ENCODE measurements around the gene GLCE. TPM values are rescaled to one million over a fixed set of nuclear protein-coding genes. Genes with fewer than 3 reads are reported as not detected.
"Not testable (repeated sequence)": the region's sequence is repeated elsewhere in the genome, so short reads cannot be mapped to it uniquely, and the experiment has no call there.

GLCE gene
- total RNA-seq, 1 experiment from 2014 or later: 16.7 TPM

DNA sequence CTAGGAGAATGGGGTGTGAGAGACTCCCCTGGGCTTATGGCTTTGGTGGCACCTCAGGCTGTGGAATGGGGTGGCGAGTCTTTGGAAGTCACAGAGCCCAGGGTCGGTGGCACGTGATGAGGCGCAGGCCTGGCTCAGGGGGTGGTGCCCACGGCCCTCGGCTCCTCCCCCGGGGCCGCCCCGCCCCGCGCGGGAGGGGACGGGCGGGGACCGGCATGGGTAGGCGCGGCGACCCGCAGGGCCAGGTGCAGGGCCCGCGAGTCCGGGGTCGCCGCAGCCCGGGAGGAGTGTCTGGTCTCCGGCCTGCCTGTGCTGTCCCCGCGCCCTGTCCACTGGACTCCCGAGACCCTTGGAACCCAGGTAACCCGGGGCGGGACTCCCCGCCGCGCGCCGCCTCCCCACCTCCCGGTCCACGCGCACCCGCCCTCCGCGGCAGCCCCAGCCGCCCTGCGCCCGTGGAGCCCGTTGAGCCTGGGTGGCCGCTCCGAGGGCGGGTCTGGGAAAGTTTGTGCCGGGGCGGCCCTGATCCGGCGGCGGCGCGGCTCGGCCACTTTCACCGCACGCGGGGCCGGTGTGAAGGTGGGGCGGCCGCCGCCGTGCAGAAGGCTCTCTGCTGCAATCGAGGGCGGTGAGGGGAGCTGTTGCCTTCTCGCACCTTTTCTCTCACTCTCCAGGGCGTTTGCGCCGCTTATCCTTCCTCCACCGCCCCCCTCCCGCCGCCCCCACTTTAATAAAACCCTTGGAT lies 138.4 kb downstream of the GLCE start, which contains the start of gene PAQR5:
PAQR5 (plus strand) TSS at position 216 of the 745 bp plus-strand sequence. CDS start 61,169 bp downstream, outside the sequence.
- peak; percentile 29 for DNase-seq (ENCODE audit: low read depth)

DNA sequence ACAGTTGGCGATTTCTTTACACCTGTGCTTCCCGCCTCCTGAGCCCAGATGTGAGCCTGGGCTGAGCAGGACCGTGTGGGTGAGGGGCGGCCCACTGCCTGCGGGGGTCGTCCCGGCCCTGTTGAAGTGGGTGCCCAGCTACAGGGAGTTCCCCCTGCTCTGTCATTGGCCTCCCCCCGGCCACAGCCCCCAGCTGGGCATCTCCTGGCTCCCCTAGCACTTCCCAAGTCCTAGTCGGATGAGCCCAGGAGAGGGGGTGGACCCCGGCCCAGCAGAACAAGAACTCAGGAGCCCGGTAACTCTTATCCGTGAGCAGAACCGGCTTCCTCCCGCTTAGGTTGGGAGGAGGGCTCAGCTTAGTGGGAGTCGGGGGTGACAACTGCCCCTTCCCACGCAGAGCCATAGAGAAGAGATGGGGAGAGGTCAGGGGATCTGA lies 139.0 kb downstream of the GLCE start:
- no peak for DNase-seq (ENCODE audit: low read depth)

DNA sequence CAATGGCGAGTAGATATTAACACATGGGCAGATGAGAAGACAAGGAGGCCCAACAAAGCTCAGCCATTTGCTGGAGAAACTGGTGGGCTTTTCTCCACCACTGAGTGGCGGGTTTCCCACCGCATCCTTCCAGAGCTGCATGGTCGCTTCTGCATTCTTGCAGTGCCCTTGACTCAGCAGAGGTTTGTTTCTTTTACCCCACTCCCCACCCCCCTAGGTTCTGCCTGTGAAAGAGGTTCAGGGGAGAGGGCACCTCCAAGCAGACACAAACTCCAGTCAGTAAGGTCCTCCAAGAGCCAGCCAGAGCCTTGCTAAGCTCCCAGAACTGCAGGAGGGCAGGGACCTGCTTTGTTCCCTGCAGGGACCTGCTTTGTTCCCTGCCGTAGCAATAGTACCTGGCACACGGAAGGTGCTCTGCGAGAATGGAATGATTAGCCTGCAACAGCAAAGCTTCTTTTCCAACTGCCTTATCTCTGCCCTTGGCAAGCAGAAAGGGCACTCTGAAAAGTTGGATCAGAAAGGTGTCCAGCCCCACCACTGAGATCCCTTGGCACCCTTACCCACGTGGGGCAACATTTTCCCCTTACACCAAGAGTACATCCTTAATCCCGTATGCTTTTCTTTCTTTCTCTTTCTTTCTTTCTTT lies 139.6 kb downstream of the GLCE start:
- DNase-seq (ENCODE audit: low read depth): no peak

DNA sequence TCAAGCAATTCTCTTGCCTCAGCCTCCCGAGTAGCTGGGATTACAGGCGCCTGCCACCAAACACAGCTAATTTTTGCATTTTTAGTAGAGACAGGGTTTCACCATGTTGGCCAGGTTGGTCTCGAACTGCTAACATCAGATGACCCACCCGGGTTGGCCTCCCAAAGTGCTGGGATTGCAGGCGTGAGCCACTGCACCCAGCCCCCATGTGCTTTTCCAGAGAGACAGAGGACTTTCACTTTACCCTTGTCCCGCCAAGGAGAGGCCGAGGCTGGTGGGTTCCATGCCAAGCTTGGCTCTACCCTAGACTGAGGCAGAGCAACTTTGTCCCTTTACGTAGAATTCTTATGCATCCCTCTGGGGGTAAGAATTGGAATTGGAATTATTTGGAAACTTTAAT lies 140.7 kb downstream of the GLCE start:
- DNase-seq (ENCODE audit: low read depth): not testable (repeated sequence)

DNA sequence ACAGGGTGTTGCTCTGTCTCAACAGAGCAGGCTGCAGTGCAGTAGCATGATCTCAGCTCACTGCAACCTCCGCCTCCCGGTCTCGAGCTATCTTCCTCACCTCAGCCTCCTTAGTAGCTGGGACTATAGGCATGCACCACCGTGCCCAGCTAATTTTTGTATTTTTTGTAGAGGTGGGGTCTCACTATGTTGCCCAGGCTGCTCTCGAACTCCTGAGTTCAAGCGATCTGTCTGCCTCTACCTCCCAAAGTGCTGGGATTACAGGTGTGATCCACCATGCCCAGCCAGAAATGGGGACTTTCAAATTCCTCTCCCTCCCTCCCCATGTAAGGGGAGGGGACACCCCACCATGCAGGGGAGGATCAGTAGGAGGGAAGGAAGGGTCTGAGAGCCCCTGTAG lies 141.7 kb downstream of the GLCE start:
- DNase-seq (ENCODE audit: low read depth): not testable (repeated sequence)

DNA sequence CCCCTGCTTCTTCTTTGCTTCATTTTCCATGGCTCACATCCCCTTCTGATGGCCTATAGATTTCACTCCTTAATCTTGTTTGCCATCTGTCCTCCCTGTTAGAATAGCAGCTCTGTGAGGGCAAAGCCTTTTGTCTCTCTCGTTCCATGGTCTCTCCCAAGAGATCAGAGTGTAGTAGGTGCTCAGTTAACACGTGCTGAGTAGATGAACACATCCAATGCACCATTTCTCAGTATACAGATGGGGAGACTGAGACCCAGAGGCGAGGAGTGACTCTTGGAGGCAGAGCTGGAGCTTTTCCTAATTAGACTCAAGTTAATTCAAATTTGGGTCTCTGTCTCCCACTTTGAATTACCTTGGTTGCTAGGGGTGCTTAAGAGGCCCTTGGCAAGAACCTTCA lies 142.5 kb downstream of the GLCE start:
- no peak for DNase-seq (ENCODE audit: low read depth)

DNA sequence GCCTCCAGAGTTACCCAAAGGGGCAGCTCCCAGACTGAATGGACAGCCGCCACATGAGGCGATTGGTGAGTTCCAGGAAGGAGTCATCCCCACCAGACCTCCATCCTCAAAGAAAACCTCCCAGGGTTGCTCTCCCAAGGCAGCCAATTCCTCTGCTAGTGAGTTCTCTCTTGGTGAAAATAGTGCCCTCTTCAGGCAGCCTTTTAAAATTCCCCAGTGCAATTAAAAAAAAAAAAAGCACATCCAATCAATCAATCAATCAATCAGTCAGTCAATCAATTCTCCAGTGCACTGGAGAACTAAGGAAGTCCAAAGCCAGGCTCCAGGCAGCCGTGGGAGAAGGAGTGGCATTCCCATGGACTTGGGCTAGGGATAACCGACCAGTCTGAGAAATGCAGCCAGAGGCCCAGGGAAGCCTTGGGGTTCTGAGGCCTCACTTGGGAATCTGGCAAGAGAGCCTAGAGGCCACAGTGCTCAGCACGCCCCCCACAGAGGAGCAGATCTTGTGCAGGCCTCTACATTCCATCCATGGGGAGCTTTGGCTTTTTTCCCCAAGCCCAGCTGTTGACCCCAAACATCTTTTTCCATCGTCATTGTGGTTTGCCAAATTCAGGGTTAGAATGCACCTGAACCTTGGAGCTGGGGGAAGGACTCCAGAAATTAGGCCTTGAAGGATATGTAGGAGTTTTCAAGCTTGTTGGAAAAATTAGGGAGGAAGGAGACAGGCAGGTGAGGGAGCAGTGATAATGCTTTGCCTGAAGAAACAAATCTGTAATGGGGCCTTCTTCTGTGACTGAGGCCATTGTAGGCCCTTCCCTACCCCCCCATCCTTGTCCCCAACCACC lies 143.1 kb downstream of the GLCE start:
- no peak for DNase-seq (ENCODE audit: low read depth)

DNA sequence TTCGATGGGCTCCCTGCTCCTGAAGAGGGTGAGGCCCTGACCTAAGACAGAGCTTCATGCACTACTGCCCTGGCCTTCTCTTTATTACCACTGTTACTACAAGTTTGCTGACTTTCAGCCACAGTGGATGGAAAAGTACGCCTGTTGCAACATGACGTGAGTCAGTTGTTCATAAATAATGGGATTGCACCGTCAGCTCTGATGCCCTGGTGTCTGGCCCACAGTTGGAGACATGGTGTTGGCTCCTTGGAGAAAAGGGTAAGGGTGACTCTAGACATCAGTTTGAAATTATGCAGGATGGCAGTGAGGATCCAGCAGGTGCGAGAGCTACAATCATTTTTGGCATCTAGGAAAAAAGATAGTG lies 143.7 kb downstream of the GLCE start:
- peak; percentile 54 for DNase-seq (ENCODE audit: low read depth)

DNA sequence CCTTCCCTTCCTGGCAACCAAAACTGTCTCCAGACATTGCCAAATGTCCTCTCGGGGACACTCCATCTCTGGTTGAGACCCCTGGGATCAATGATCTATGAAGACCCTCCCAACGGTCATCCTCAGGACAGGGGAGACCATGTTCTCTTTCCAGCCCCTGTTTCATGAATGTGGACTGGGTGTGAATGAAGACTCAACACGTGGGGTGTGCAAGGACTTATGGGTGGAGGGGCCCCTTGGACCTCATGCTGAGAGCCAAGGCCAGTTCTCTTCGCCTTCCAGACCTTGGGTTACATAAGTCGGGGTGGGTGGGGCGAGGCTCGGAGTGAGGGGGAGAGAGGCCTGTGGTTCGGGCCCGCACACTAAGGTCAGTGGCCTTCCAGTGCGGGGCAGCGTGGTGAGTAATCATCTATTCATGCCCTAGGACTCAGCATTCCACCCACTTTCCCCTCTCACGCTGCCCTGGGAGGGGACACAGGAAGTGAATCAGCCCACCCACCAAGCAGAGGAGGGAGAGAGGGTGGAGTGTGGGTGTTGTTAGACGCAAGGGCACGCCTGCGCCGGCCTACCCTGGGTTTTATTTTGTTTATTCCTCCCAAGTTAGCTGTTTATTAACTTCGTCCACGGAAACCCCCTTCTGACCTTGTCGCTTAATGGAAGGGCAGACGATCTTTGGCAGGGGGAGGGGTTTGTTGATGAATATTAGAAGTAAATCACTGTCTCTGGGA lies 144.9 kb downstream of the GLCE start:
- peak; percentile 87 for DNase-seq (ENCODE audit: low read depth)

DNA sequence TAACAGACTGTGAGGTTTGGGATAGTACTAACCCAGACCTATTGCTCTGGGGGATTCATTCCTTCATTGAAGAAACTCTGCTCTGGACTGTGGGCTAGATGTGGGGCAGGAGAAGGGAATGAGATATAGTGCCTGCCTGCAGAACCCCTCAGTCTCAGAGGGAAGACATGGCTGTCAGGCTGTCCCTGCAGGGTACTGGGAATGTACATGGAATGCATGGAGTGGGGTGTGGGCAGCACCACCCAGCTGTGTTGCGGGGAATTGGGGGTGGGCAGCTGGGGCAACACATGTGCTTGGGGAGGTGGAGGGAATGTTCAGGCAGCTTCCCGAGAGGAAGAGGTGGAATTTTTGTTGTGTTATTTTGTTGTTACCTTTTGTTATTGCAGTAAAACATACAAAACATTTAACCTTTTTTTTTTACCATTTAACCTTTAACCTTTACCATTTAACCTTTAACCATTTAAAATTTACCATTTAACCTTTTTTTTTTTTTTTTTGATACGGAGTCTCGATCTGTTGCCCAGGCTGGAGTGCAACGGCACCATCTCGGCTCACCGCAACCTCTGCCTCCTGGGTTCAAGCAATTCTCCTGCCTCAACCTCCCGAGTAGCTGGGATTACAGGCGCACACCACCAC lies 145.6 kb downstream of the GLCE start:
- DNase-seq (ENCODE audit: low read depth): no peak

DNA sequence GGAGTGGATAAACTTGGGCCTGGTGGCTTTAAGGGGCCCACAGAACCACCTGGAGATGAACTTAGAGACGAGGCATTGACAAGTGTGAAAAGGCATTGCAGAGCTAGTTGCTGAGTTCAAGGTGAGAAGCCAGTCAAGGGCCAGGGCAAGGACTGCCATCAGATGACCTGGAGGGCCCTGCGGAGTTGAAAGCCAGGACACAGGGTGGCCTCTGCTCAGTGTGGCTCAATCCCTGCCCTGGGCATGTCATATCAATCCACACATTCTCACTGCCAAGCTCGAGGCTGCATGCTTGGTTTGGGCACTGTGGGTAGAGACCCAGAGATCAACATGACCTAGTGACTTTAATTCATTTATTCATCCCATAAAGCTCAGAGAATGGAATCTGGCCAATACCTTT lies 147.5 kb downstream of the GLCE start:
- no peak for DNase-seq (ENCODE audit: low read depth)

DNA sequence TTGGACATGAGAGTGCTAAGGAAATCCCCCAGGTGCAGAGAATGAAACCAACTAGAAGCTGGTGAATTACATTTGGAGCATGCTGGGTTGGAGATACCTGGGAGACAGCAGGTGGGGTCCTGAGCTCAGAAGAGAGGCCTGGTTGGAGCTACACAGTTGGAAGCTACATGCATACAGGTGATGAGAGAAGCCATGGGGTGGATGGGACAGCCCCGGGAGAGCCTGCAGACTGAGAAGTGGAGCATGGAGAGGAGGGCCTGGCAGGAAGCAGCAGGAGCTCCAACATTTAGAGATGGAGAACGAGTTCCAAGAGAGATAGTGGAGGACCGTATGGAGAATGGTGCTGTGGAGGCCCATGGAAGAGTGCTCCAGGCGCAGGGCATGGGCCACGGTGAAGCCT lies 148.5 kb downstream of the GLCE start:
- no peak for DNase-seq (ENCODE audit: low read depth)

DNA sequence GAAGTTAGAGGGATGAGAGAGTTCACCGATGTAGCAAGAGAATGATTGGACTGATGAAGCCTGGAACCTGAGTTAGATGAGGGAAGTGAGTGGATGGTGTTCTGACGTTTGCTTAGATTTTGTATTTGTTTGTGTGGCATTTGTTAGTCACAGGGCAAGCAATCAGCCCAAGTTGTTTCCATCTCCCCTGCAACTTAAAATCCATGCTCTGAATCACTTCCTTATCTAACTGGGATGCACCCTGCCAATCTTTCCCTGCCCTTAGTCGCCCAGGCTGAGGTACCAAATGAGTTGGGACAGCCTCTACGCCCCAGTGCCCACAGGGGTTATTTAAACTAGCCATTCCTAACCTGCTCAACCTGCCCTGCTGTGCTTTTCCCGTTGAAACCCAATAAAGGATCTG lies 150.9 kb downstream of the GLCE start:
- no peak for DNase-seq (ENCODE audit: low read depth)

DNA sequence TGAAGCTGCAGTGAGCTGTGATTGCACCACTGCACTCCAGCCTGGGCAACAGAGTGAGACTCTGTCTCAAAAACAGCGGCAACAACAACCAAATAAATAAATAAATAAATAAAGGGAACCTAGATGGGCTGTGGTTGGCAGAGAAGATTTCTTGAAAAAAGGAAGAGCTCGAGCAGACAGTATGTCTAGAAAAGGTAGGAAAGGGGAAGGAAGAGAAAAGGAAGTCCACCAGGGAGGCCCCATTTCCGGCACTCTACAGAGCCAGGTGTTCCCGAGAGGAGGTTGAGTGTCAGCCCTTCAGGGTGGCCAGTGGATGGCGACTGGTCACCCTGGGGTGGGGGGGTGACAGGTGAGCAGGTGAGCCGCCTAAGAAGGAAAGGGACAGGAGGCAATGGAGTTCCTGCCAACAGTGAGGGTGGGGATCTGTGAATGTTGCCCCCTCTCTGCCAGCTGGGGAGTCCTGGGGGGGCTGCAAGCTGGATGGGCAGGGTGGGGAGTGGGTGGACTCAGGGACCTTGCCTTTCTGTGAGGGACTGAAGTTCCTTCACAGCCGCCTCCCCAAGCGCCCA lies 153.1 kb downstream of the GLCE start:
- no peak for DNase-seq (ENCODE audit: low read depth)

DNA sequence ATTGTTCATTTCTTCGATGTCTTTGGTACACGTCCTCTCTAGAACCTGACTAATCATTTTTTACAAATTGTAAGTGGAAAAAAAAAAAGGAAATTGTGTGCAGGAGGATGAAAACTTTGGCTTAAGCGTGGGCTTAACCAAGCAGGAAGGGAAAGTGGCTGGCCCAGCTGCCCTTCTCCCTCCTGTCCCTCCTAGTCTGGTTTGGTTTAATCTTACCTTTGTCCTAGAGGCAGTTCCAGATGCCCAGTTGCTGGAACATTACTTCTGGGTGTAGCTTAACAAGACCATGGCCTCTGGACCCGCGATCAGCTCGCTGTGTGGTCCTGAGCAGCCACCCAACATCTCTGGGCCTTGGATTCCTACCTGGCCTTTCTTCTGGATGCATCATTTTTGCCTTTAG lies 153.7 kb downstream of the GLCE start:
- no peak for DNase-seq (ENCODE audit: low read depth)

DNA sequence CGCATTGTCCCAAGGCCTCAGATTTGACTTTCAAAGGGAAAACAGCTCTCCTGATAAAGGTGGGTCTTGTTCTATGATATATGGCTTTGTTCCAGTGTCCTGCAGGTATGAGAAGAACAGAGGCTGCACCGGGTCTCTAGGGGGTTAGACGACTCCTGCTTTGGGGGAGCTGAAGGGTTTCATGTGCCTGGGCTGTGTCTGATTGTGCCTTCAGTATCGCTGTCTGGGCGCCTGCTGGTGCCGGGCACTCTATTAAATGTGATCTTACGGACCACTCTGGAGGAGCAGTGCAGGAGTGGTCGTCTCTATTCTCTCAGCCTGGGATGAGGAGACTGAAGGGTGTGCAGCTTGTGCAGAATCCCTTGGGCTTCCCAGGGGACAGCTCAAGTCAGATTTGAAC lies 154.3 kb downstream of the GLCE start:
- DNase-seq (ENCODE audit: low read depth): no peak

DNA sequence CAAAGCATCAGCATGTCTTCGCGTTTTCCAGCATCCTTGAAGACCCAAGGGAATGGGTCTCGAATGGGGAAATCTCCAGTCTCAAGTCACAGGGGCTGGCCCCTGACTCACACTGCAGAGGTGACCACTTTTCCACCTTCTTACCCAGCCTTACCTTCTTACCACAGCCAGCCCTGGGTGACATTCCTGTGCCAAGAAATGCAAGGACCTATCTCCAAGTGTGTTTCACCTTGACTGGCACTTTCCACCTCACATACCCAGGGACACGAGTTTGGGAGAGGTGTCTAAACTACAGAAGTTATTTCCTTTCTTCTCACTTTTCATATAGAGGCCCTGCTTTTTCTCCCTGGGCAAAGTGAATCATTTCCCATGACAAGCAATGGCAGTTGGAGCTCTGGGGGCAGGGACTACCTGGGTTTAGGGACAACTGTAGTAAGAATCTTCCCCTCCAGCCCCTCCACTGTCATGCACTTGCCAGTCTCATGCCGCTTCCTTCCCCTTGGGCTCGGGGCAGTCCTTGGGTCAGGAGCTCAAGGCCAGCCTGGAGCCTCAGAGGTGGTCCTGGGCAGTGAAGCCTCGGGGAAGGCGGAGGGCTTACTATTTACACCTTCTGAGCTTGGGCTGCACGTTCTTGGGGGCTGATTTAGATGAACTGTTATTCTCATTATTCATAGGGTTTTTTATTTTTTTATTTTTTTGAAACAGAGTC lies 155.1 kb downstream of the GLCE start:
- no peak for DNase-seq (ENCODE audit: low read depth)

DNA sequence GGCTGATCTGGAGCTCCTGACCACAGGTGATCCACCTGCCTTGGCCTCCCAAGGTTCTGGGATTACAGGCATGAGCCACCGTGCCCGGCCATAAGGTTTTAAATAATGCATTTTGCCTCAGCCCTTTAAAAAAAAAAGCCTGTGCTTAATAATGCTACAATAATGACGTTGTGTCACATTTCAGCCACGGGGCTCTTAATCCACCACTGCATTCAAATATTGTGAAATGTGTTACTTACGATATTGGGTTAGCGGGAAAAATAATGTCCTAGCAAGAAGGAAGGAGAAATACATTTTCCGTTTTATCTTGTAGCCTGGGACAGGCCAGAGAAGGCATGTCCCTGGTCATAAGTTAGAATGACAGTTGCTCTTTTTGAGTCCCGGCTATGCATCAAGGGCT lies 155.9 kb downstream of the GLCE start:
- no peak for DNase-seq (ENCODE audit: low read depth)

DNA sequence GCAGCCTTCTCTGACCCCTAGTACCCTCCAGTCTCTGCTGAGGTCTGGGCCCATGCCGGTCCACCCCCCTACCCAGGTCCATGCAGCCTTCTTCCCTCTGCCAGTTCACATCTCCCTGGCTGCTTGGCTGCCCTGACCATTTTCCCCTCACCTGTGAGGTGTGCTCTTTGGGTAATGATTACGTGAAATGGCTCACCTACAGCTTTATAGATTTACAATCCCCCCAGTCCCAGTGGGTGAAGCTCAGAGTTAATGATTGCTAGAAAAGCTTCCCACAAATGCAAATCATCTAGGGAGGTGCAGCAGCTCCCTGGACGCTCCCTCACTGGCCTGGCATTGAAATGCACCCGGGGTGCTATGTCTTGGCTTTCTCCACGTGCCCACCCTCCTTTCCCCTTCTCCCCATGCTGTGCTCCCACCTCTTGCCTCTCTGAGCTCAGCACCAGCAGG lies 157.0 kb downstream of the GLCE start:
- DNase-seq (ENCODE audit: low read depth): no peak

DNA sequence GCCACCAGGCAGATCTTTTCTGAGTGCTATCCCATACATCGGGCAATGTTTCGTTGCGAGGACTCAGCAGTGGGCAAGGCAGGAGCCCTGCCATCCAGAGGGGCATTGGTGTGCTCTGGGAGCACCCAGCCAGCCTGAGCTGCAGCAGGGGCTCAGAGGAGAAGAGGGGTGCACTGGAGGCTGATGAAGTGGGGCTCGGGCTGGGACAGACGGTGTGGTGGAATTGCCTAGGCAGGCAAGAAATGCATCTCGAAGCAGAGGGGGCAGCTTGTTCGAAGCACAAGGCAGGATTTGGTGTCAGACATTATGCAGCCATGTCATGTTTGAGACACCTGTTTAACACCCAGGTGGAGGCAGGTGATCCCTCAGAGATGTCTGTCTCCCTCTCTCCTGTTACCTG lies 157.6 kb downstream of the GLCE start:
- no peak for DNase-seq (ENCODE audit: low read depth)

Data from Daoy (cell line).